Measurements from ENCODE around the gene HIP1. TPM values are rescaled to one million over a fixed set of nuclear protein-coding genes. Genes with fewer than 3 reads are reported as not detected.

The HIP1 gene
- total RNA-seq, 1 experiment from 2014 or later, result 10.7 TPM

GRCh38 chr7:75536491-75536890 is 202.2 kb downstream of the HIP1 start:
- CTCF ChIA-PET, result no interaction called here
- Mint-ChIP-seq H3K4me1 (ENCODE audit: low read depth, unreplicated experiment) (no peaks in the 10 kb centered on the region), H3K4me3 (ENCODE audit: low read depth, unreplicated experiment) (no peak overlapping the region), H3K36me3 (ENCODE audit: insufficient read depth, unreplicated experiment) (no peaks in the 10 kb centered on the region), H3K27ac (ENCODE audit: unreplicated experiment) (no peak overlapping the region), H3K27me3 (ENCODE audit: unreplicated experiment) (no peaks in the 10 kb centered on the region), H3K9me3 (ENCODE audit: low read depth, unreplicated experiment) (no peaks in the 10 kb centered on the region)
- intact Hi-C loops (cut with micrococcal nuclease; ENCODE audit: unreplicated experiment), result no loop called here
- BruUV-seq (replicated peaks), result no TSS peak
- DNase-seq, result no peak
- TF ChIP-seq CTCF (IDR thresholded peaks at IDR 0.05; ENCODE audit: unreplicated experiment), result no peak

GRCh38 chr7:75534727-75535307 is 203.9 kb downstream of the HIP1 start:
- Mint-ChIP-seq H3K4me1 (ENCODE audit: low read depth, unreplicated experiment) (no peaks in the 10 kb centered on the region), H3K27me3 (ENCODE audit: unreplicated experiment) (no peaks in the 10 kb centered on the region), H3K36me3 (ENCODE audit: insufficient read depth, unreplicated experiment) (no peaks in the 10 kb centered on the region), H3K4me3 (ENCODE audit: low read depth, unreplicated experiment) (no peak overlapping the region), H3K9me3 (ENCODE audit: low read depth, unreplicated experiment) (no peaks in the 10 kb centered on the region), H3K27ac (ENCODE audit: unreplicated experiment) (no peak overlapping the region)
- CTCF ChIA-PET, result interaction anchor here (1.1 kb wide), 1 partner anchor 228 kb away, joined by 4 read pairs; no protein-coding TSS in a partner anchor
- BruUV-seq (replicated peaks), result TSS peak; percentile 41
- intact Hi-C loops (cut with micrococcal nuclease; ENCODE audit: unreplicated experiment), result no loop called here
- no peak for DNase-seq
- TF ChIP-seq CTCF (IDR thresholded peaks at IDR 0.05; ENCODE audit: unreplicated experiment), result no peak

- no peak overlapping the region for H3K27ac Mint-ChIP-seq (ENCODE audit: unreplicated experiment)
- TF ChIP-seq CTCF (IDR thresholded peaks at IDR 0.05; ENCODE audit: unreplicated experiment), result no peak
- no peaks in the 10 kb centered on the region for H3K27me3 Mint-ChIP-seq (ENCODE audit: unreplicated experiment)
- BruUV-seq (replicated peaks), result no TSS peak
- H3K36me3 Mint-ChIP-seq (ENCODE audit: insufficient read depth, unreplicated experiment), result no peaks in the 10 kb centered on the region
- no peak for DNase-seq
- CTCF ChIA-PET, result no interaction called here
- intact Hi-C loops (cut with micrococcal nuclease; ENCODE audit: unreplicated experiment), result no loop called here
- no peak overlapping the region for H3K4me3 Mint-ChIP-seq (ENCODE audit: low read depth, unreplicated experiment)
- no peaks in the 10 kb centered on the region for H3K4me1 Mint-ChIP-seq (ENCODE audit: low read depth, unreplicated experiment)
- H3K9me3 Mint-ChIP-seq (ENCODE audit: low read depth, unreplicated experiment), result no peaks in the 10 kb centered on the region
Observed at GRCh38 chr7:75533926-75534325, 204.8 kb downstream of the HIP1 start.

- Mint-ChIP-seq H3K4me1 (ENCODE audit: low read depth, unreplicated experiment) (no peaks in the 10 kb centered on the region), H3K9me3 (ENCODE audit: low read depth, unreplicated experiment) (no peaks in the 10 kb centered on the region), H3K4me3 (ENCODE audit: low read depth, unreplicated experiment) (no peak overlapping the region), H3K27me3 (ENCODE audit: unreplicated experiment) (no peaks in the 10 kb centered on the region), H3K36me3 (ENCODE audit: insufficient read depth, unreplicated experiment) (peaks cover 6% of the 10 kb centered on the region), H3K27ac (ENCODE audit: unreplicated experiment) (no peak overlapping the region)
- BruUV-seq (replicated peaks), result no TSS peak
- no peak for DNase-seq
- CTCF ChIA-PET, result no interaction called here
- TF ChIP-seq CTCF (IDR thresholded peaks at IDR 0.05; ENCODE audit: unreplicated experiment), result no peak
- intact Hi-C loops (cut with micrococcal nuclease; ENCODE audit: unreplicated experiment), result no loop called here
Observed at GRCh38 chr7:75532639-75533038, 206.1 kb downstream of the HIP1 start.
